ENCODE results near the gene CCL26. TPM values are rescaled to one million over a fixed set of nuclear protein-coding genes. Genes with fewer than 3 reads are reported as not detected.

CCL26 gene
- total and polyA plus RNA-seq, 2 of the 13 experiments (the other 11 are each of a cell fraction or from before 2014, with no cell fraction given): 0.16 TPM; not detected in 1

- TF ChIP-seq ZNF503 (CRISPR knock-in tag; IDR thresholded peaks at IDR 0.05): no peak
- no peak for TF ChIP-seq HOXA5 (CRISPR knock-in tag; IDR thresholded peaks at IDR 0.05)
- TF ChIP-seq RFX5 (IDR thresholded peaks at IDR 0.05; ENCODE audit: low read depth, low read length): no peak
- TF ChIP-seq THAP7 (CRISPR knock-in tag; IDR thresholded peaks at IDR 0.05): no peak
- 0 out of 2 replicates have a peak, but pooled peaks have one; percentile 7 for TF ChIP-seq ZFP91 (CRISPR knock-in tag; IDR thresholded peaks at IDR 0.05; ENCODE audit: borderline replicate concordance)
- peak; percentile 21; the same call in 1 of the 2 replicates for TF ChIP-seq ZNF639 (CRISPR knock-in tag; conservative IDR thresholded peaks at IDR 0.05)
- peak; percentile 79; the same call in 1 of the 2 replicates for TF ChIP-seq ARID4A (CRISPR knock-in tag; IDR thresholded peaks at IDR 0.05; ENCODE audit: borderline replicate concordance)
- TF ChIP-seq ZNF607 (CRISPR knock-in tag; IDR thresholded peaks at IDR 0.05; ENCODE audit: borderline replicate concordance): peak; percentile 34; the same call in 1 of the 2 replicates
- peak; percentile 63 for TF ChIP-seq PAXIP1 (CRISPR knock-in tag; conservative IDR thresholded peaks at IDR 0.05)
- 0 out of 2 replicates have a peak, but pooled peaks have one; percentile 43 for TF ChIP-seq ZNF768 (CRISPR knock-in tag; IDR thresholded peaks at IDR 0.05)
- peak; percentile 20; the same call in 1 of the 2 replicates for TF ChIP-seq ZNF788 (CRISPR knock-in tag; IDR thresholded peaks at IDR 0.05; ENCODE audit: borderline replicate concordance)
- no peak for TF ChIP-seq HNRNPL (IDR thresholded peaks at IDR 0.05; ENCODE audit: low read depth, low read length)
- TF ChIP-seq ZC3H13 (CRISPR knock-in tag; IDR thresholded peaks at IDR 0.05): peak; percentile 54; the same call in 1 of the 2 replicates
These were observed 32.8 kb downstream of the CCL26 start (continued) for GRCh38 chr7:75738975-75739795.

Measured in HepG2 (cell line).